HepG2 (cell line): ENCODE data around the gene ADAMTS13. TPM values are rescaled to one million over a fixed set of nuclear protein-coding genes. Genes with fewer than 3 reads are reported as not detected.

Source experiments
- CENPX ChIP-seq: sonication (generic); formaldehyde crosslinking; IDR thresholded peaks from 2 replicates; pipeline ENCODE4 v1.9.0; 2021; ENCODE audit warnings: mild to moderate bottlenecking, missing genetic modification reagents, moderate library complexity
- HDAC2 ChIP-seq: sonication (generic); formaldehyde crosslinking; IDR thresholded peaks from 2 replicates; pipeline ENCODE4 v1.4.0; 2020; ENCODE audit warnings: missing genetic modification reagents
- KDM3A ChIP-seq: IDR thresholded peaks from 2 replicates; pipeline ENCODE4 v1.6.1; 2018; ENCODE audit warnings: low read depth, missing compliant biosample characterization
- MED13 ChIP-seq: sonication (generic); formaldehyde crosslinking; IDR thresholded peaks from 2 replicates; pipeline ENCODE4 v1.5.0; 2020; ENCODE audit warnings: missing genetic modification reagents
- NAIF1 ChIP-seq: sonication (generic); formaldehyde crosslinking; IDR thresholded peaks from 2 replicates; pipeline ENCODE4 v1.5.0; 2020; ENCODE audit warnings: mild to moderate bottlenecking, missing genetic modification reagents, borderline replicate concordance
- NFKB2 ChIP-seq: sonication (generic); formaldehyde crosslinking; IDR thresholded peaks from 2 replicates; pipeline ENCODE4 v1.4.0; 2020; ENCODE audit warnings: missing genetic modification reagents, borderline replicate concordance
- RORA ChIP-seq: sonication (generic); formaldehyde crosslinking; IDR thresholded peaks from 2 replicates; pipeline ENCODE4 v1.5.0; 2020; ENCODE audit warnings: mild to moderate bottlenecking, missing genetic modification reagents, moderate library complexity
- ZFP82 ChIP-seq: sonication (generic); formaldehyde crosslinking; IDR thresholded peaks from 2 replicates; pipeline ENCODE4 v1.5.1; 2020; ENCODE audit warnings: mild to moderate bottlenecking, missing genetic modification reagents, borderline replicate concordance
- ZNF546 ChIP-seq: sonication (generic); formaldehyde crosslinking; conservative IDR thresholded peaks from 2 replicates; pipeline ENCODE4 v1.8.1; 2023; ENCODE audit warnings: mild to moderate bottlenecking, missing genetic modification reagents
- ZNF547 ChIP-seq: sonication (generic); formaldehyde crosslinking; IDR thresholded peaks from 2 replicates; pipeline ENCODE4 v1.5.1; 2020; ENCODE audit warnings: mild to moderate bottlenecking, missing genetic modification reagents
- ZNF562 ChIP-seq: sonication (generic); formaldehyde crosslinking; IDR thresholded peaks from 2 replicates; pipeline ENCODE4 v1.8.0; 2022; ENCODE audit warnings: missing genetic modification reagents, borderline replicate concordance
- ZZZ3 ChIP-seq: sonication (generic); formaldehyde crosslinking; IDR thresholded peaks from 2 replicates; pipeline ENCODE4 v1.4.0; 2020; ENCODE audit warnings: missing genetic modification reagents, mild to moderate bottlenecking, borderline replicate concordance
- polyA plus RNA-seq, 8 experiments: library from polyadenylated mRNA; depleted of rRNA in 3 of 8; stranded (reverse) in 7 of 8; unstranded in 1 of 8; fragments of >200 nt; fragmentation: Illumina TruSeq in 4 of 8; extraction: Trizol in 4 of 8; gene quantifications; 2 replicates each; pipeline versions ENCODE4 v1.2.1 to v1.2.3, GENCODE V29; 2011 to 2016; ENCODE audit warnings: low read depth in 4 of 8, missing spikeins in 1 of 8, mixed read lengths in 1 of 8; ENCODE audit not compliant: insufficient read depth in 1 of 8
- total RNA-seq, 5 experiments: library from RNA; depleted of rRNA; stranded (reverse); fragments of >200 nt; fragmentation: Illumina TruSeq; extraction: Trizol; gene quantifications; 2 replicates each; pipeline ENCODE4 v1.2.3, GENCODE V29; 2016; ENCODE audit warnings: low read depth in 1 of 5
- TF ChIP-seq, protein P1 (sequence below): fragments of 450-650 bp; IDR thresholded peaks from 2 replicates; pipeline ENCODE4 v1.6.1; 2017; ENCODE audit warnings: mild to moderate bottlenecking
- TF ChIP-seq, protein P2 (sequence below): sonication (generic); formaldehyde crosslinking; IDR thresholded peaks from 2 replicates; pipeline ENCODE4 v1.4.0; 2020; ENCODE audit warnings: missing genetic modification reagents
- TF ChIP-seq, protein P3 (sequence below): sonication (generic); formaldehyde crosslinking; IDR thresholded peaks from 2 replicates; pipeline ENCODE4 v1.4.0; 2020; ENCODE audit warnings: mild to moderate bottlenecking, missing genetic modification reagents
- TF ChIP-seq, protein P4 (sequence below): sonication (generic); formaldehyde crosslinking; IDR thresholded peaks from 2 replicates; pipeline ENCODE4 v1.5.0; 2020; ENCODE audit warnings: mild to moderate bottlenecking, missing genetic modification reagents
- TF ChIP-seq, protein P5 (sequence below): sonication (generic); formaldehyde crosslinking; IDR thresholded peaks from 2 replicates; pipeline ENCODE4 v1.9.0; 2022; ENCODE audit warnings: missing genetic modification reagents, mild to moderate bottlenecking, borderline replicate concordance

ADAMTS13 gene
- total and polyA plus RNA-seq, 2 of the 13 experiments (the other 11 are each of a cell fraction or from before 2014, with no cell fraction given), result 0.91 to 4.5 TPM

DNA sequence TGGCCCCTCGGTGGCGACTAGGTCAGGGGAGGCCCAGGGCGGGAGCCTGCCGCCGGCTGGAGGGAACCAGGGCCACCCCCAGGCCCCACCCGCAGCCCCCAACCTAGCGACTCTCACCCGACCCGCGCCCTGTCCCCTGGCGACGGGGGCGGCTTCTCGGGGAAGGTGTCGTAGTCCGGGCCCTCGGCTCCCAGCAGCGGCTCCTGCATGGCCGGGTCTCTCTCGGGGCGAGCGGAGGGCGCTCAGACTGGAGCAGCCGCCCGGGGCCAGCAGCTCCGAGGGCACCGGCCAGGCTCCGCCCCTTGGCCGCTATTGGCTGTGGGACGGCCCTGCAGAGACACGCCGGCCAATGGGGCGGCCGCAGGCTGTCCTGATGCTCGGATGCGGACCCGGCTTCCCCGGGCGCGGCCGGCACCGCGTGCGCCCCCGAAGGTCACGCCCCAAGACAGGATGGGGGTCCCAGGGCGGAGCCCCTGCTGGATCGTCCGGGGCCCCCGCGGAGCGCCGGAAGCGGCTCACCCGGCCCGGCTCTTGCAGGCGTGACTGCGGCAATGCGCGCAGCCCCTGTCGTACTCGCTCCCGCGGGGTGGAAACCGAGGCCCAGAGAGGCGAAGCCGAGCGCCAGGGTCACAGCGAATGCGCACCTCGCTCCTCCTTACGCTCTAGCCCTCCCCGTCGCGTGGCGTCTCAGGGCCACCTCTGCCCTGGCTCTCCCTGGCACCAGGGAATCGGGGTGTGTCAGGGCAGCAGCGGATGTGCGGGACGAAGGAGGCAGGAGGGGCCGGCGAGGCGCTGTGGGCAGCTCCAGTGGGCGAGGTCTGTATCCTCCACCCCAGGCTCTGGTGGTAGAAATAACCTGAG is 56.9 kb downstream of the ADAMTS13 start, which contains the start of gene SLC2A6 (continued):
- TF ChIP-seq, protein P1, sequence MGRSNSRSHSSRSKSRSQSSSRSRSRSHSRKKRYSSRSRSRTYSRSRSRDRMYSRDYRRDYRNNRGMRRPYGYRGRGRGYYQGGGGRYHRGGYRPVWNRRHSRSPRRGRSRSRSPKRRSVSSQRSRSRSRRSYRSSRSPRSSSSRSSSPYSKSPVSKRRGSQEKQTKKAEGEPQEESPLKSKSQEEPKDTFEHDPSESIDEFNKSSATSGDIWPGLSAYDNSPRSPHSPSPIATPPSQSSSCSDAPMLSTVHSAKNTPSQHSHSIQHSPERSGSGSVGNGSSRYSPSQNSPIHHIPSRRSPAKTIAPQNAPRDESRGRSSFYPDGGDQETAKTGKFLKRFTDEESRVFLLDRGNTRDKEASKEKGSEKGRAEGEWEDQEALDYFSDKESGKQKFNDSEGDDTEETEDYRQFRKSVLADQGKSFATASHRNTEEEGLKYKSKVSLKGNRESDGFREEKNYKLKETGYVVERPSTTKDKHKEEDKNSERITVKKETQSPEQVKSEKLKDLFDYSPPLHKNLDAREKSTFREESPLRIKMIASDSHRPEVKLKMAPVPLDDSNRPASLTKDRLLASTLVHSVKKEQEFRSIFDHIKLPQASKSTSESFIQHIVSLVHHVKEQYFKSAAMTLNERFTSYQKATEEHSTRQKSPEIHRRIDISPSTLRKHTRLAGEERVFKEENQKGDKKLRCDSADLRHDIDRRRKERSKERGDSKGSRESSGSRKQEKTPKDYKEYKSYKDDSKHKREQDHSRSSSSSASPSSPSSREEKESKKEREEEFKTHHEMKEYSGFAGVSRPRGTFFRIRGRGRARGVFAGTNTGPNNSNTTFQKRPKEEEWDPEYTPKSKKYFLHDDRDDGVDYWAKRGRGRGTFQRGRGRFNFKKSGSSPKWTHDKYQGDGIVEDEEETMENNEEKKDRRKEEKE, result no peak
- no peak for TF ChIP-seq ZFP82 (CRISPR knock-in tag)
- TF ChIP-seq MED13 (CRISPR knock-in tag), result no peak
- no peak for TF ChIP-seq ZNF562 (CRISPR knock-in tag)
- peak; percentile 32; the same call in 1 of the 2 replicates for TF ChIP-seq ZNF547
- no peak for TF ChIP-seq RORA (CRISPR knock-in tag)
- TF ChIP-seq, protein P2, sequence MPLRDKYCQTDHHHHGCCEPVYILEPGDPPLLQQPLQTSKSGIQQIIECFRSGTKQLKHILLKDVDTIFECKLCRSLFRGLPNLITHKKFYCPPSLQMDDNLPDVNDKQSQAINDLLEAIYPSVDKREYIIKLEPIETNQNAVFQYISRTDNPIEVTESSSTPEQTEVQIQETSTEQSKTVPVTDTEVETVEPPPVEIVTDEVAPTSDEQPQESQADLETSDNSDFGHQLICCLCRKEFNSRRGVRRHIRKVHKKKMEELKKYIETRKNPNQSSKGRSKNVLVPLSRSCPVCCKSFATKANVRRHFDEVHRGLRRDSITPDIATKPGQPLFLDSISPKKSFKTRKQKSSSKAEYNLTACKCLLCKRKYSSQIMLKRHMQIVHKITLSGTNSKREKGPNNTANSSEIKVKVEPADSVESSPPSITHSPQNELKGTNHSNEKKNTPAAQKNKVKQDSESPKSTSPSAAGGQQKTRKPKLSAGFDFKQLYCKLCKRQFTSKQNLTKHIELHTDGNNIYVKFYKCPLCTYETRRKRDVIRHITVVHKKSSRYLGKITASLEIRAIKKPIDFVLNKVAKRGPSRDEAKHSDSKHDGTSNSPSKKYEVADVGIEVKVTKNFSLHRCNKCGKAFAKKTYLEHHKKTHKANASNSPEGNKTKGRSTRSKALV (CRISPR knock-in tag), result peak; percentile 59; the same call in 1 of the 2 replicates
- TF ChIP-seq ZZZ3 (CRISPR knock-in tag), result 0 out of 2 replicates have a peak, but pooled peaks have one; percentile 21
- TF ChIP-seq HDAC2 (CRISPR knock-in tag), result peak; percentile 21; the same call in 1 of the 2 replicates
- peak; percentile 78; the same call in 1 of the 2 replicates for TF ChIP-seq NFKB2
- 0 out of 2 replicates have a peak, but pooled peaks have one; percentile 9 for TF ChIP-seq KDM3A
- no peak for TF ChIP-seq NAIF1 (CRISPR knock-in tag)
- TF ChIP-seq, protein P3, sequence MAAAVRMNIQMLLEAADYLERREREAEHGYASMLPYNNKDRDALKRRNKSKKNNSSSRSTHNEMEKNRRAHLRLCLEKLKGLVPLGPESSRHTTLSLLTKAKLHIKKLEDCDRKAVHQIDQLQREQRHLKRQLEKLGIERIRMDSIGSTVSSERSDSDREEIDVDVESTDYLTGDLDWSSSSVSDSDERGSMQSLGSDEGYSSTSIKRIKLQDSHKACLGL (CRISPR knock-in tag), result peak; percentile 87; the same call in 1 of the 2 replicates
- TF ChIP-seq ZNF546, result no peak
- TF ChIP-seq, protein P4, sequence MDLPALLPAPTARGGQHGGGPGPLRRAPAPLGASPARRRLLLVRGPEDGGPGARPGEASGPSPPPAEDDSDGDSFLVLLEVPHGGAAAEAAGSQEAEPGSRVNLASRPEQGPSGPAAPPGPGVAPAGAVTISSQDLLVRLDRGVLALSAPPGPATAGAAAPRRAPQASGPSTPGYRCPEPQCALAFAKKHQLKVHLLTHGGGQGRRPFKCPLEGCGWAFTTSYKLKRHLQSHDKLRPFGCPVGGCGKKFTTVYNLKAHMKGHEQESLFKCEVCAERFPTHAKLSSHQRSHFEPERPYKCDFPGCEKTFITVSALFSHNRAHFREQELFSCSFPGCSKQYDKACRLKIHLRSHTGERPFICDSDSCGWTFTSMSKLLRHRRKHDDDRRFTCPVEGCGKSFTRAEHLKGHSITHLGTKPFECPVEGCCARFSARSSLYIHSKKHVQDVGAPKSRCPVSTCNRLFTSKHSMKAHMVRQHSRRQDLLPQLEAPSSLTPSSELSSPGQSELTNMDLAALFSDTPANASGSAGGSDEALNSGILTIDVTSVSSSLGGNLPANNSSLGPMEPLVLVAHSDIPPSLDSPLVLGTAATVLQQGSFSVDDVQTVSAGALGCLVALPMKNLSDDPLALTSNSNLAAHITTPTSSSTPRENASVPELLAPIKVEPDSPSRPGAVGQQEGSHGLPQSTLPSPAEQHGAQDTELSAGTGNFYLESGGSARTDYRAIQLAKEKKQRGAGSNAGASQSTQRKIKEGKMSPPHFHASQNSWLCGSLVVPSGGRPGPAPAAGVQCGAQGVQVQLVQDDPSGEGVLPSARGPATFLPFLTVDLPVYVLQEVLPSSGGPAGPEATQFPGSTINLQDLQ (CRISPR knock-in tag), result no peak
- TF ChIP-seq, protein P5, sequence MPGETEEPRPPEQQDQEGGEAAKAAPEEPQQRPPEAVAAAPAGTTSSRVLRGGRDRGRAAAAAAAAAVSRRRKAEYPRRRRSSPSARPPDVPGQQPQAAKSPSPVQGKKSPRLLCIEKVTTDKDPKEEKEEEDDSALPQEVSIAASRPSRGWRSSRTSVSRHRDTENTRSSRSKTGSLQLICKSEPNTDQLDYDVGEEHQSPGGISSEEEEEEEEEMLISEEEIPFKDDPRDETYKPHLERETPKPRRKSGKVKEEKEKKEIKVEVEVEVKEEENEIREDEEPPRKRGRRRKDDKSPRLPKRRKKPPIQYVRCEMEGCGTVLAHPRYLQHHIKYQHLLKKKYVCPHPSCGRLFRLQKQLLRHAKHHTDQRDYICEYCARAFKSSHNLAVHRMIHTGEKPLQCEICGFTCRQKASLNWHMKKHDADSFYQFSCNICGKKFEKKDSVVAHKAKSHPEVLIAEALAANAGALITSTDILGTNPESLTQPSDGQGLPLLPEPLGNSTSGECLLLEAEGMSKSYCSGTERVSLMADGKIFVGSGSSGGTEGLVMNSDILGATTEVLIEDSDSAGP (CRISPR knock-in tag), result peak; percentile 34; the same call in 1 of the 2 replicates
- no peak for TF ChIP-seq CENPX (CRISPR knock-in tag)
